B cell (primary cell): ENCODE results near the gene MICU1. TPM values are rescaled to one million over a fixed set of nuclear protein-coding genes. Genes with fewer than 3 reads are reported as not detected.

Experiments used
- ATAC-seq: fragments of 200-7000 bp; cut with Tn5 transposase; one replicate; pipeline ENCODE4 v1.10.0; 2021; ENCODE audit warnings: low read depth, mild to moderate bottlenecking, moderate number of reproducible peaks, moderate library complexity
- CTCF ChIA-PET: fragments of 350-600 bp; sonication (Branson Sonifier 250); formaldehyde crosslinking; loops from one replicate; lab custom pipeline; 2021; ENCODE audit warnings: antibody characterized with exemption, inconsistent platforms; lab: Charles Lee
- POLR2A ChIA-PET: fragments of 350-600 bp; sonication (Branson Sonifier 250); formaldehyde crosslinking; loops from one replicate; lab custom pipeline; 2021; ENCODE audit warnings: antibody characterized with exemption; lab: Charles Lee
- DNase-seq: peaks from one replicate; pipeline ENCODE4 v3.0.0; 2013
- H2AFZ ChIP-seq: 2 replicates; pipeline ENCODE4 v1.6.1; 2012; ENCODE audit warnings: mild to moderate bottlenecking, low read depth, low read length; ENCODE audit not compliant: insufficient read depth, poor library complexity, severe bottlenecking
- H3K27ac ChIP-seq, 2 donors: 1 replicate in 1 of 2; 2 replicates in 1 of 2; pipeline ENCODE4 v1.5.1; 2012 to 2013; ENCODE audit warnings: low read length in 2 of 2, mild to moderate bottlenecking in 2 of 2, moderate library complexity in 1 of 2
- H3K27me3 ChIP-seq, 4 experiments: fragments of 200-600 bp in 1 of 4; sonication (generic) in 1 of 4; replicated peaks in 1 of 4; 1 replicate in 2 of 4; 2 replicates in 2 of 4; pipeline versions ENCODE4 v1.6.1 to v1.7.0; 2013 to 2016; ENCODE audit warnings: low read length in 3 of 4, mild to moderate bottlenecking in 2 of 4, mixed read lengths in 1 of 4, moderate library complexity in 1 of 4; ENCODE audit not compliant: insufficient read depth in 4 of 4, control insufficient read depth in 3 of 4; ENCODE audit errors: control extremely low read depth in 1 of 4
- H3K36me3 ChIP-seq, 2 experiments: replicated peaks in 1 of 2; 1 replicate in 1 of 2; 2 replicates in 1 of 2; pipeline versions ENCODE4 v1.6.1 to v1.7.1; 2013; ENCODE audit warnings: low read length in 1 of 2; ENCODE audit not compliant: insufficient read depth in 2 of 2, control insufficient read depth in 1 of 2; ENCODE audit errors: control extremely low read depth in 1 of 2, extremely low read depth in 1 of 2
- H3K4me1 ChIP-seq, 2 donors: fragments of 200-600 bp in 1 of 2; sonication (generic) in 1 of 2; 1 replicate in 1 of 2; 2 replicates in 1 of 2; pipeline versions ENCODE4 v1.5.1 to v1.6.1; 2013 to 2017; ENCODE audit warnings: low read length in 2 of 2; ENCODE audit not compliant: control insufficient read depth in 2 of 2, insufficient read depth in 2 of 2
- H3K4me2 ChIP-seq: replicated peaks from 2 replicates; pipeline ENCODE3; 2012; ENCODE audit warnings: mild to moderate bottlenecking, low read depth, low read length; ENCODE audit not compliant: poor library complexity, severe bottlenecking
- H3K4me3 ChIP-seq, 5 experiments: fragments of 200-600 bp in 1 of 5; sonication (generic) in 1 of 5; 1 replicate in 3 of 5; 2 replicates in 2 of 5; pipeline versions ENCODE4 v1.5.1 to v1.7.0; 2011 to 2016; ENCODE audit warnings: low read length in 4 of 5, mild to moderate bottlenecking in 4 of 5, low read depth in 2 of 5, control low read depth in 1 of 5, moderate library complexity in 1 of 5; ENCODE audit not compliant: insufficient read depth in 1 of 5; ENCODE audit errors: control extremely low read depth in 1 of 5, extremely low read depth in 1 of 5
- H3K79me2 ChIP-seq: fragments of 200-600 bp; sonication (generic); one replicate; pipeline ENCODE4 v1.6.0; 2016; ENCODE audit warnings: low read length; ENCODE audit not compliant: control insufficient read depth, insufficient read depth
- H3K9ac ChIP-seq: fragments of 200-600 bp; sonication (generic); 2 replicates; pipeline ENCODE4 v1.6.1; 2017; ENCODE audit warnings: mild to moderate bottlenecking, low read length, moderate library complexity
- H3K9me3 ChIP-seq, 3 donors: one replicate each; pipeline versions ENCODE4 v1.6.1 to v1.7.1; 2013; ENCODE audit warnings: low read length in 2 of 3; ENCODE audit not compliant: control insufficient read depth in 2 of 3, insufficient read depth in 1 of 3; ENCODE audit errors: control extremely low read depth in 1 of 3
- H4K20me1 ChIP-seq: 2 replicates; pipeline ENCODE4 v1.6.0; 2012; ENCODE audit warnings: mild to moderate bottlenecking, low read length; ENCODE audit not compliant: insufficient read depth, control insufficient read depth, poor library complexity, severe bottlenecking
- H3K27ac Mint-ChIP-seq: one replicate; pipeline ENCODE4 v1.8.0; 2021; ENCODE audit warnings: mixed read lengths
- H3K27me3 Mint-ChIP-seq: one replicate; pipeline ENCODE4 v1.8.0; 2021; ENCODE audit warnings: mixed read lengths
- H3K4me1 Mint-ChIP-seq: one replicate; pipeline ENCODE4 v1.8.0; 2021; ENCODE audit warnings: mixed read lengths
- H3K4me3 Mint-ChIP-seq: one replicate; pipeline ENCODE4 v1.8.0; 2021; ENCODE audit warnings: mixed read lengths
- H3K9me3 Mint-ChIP-seq: one replicate; pipeline ENCODE4 v1.8.0; 2022; ENCODE audit warnings: mixed read lengths; ENCODE audit not compliant: insufficient read depth
- CTCF ChIP-seq: fragments of 200-600 bp; IDR thresholded peaks from one replicate; pipeline ENCODE4 v1.8.0; 2022; ENCODE audit warnings: antibody characterized with exemption, mild to moderate bottlenecking
- EZH2 ChIP-seq: IDR thresholded peaks from 2 replicates; pipeline ENCODE4 v1.6.1; 2012; ENCODE audit warnings: borderline replicate concordance, low read depth, mild to moderate bottlenecking, moderate library complexity, low read length; ENCODE audit not compliant: insufficient read depth, poor library complexity, severe bottlenecking
- WGBS: methylation state at CpG from one replicate; pipeline ENCODE4 v1.1.5; 2013; ENCODE audit warnings: missing lambda C conversion rate; ENCODE audit not compliant: insufficient coverage; 5-methylcytosine and 5-hydroxymethylcytosine counted together
- intact Hi-C: fragments of 100-400 bp; cut with micrococcal nuclease; formaldehyde crosslinking; loops from one replicate; pipeline ENCODE4 v1.10.0; 2022
- polyA plus RNA-seq: library from polyadenylated mRNA; depleted of rRNA; stranded (reverse); fragments of >200 nt; gene quantifications from 2 replicates; pipeline ENCODE4 v1.2.3, GENCODE V29; 2012
- total RNA-seq, 2 donors: library from RNA; stranded (reverse); fragments of 120-200 nt in 1 of 2; gene quantifications; 1 replicate in 1 of 2; 2 replicates in 1 of 2; pipeline versions ENCODE4 v1.2.3 to v1.2.4, GENCODE V29; 2013 to 2022

MICU1 gene
- total and polyA plus RNA-seq, 2 donors (not counting 1 experiment from before 2014, with no cell fraction given): 12.0 to 34.7 TPM

- Histone ChIP-seq H3K4me3 (no peak overlapping the region), H3K79me2 (no peaks in the 10 kb centered on the region), H3K27me3 (no peaks in the 10 kb centered on the region), H3K36me3 (no peaks in the 10 kb centered on the region), H4K20me1 (no peaks in the 10 kb centered on the region), H3K27ac (no peak overlapping the region), H3K9me3 (no peaks in the 10 kb centered on the region), H3K9ac (no peak overlapping the region), H3K4me1 (no peaks in the 10 kb centered on the region), H3K4me2 (no peak overlapping the region), H2AFZ (no peak overlapping the region)
- ATAC-seq (no peak), DNase-seq (no peak)
- H3K4me3 Mint-ChIP-seq: no peak overlapping the region
- ChIA-PET CTCF (no interaction called here), POLR2A (no interaction called here)
- no peaks in the 10 kb centered on the region for H3K27me3 Mint-ChIP-seq
- no peaks in the 10 kb centered on the region for H3K9me3 Mint-ChIP-seq
- no peaks in the 10 kb centered on the region for H3K4me1 Mint-ChIP-seq
- intact Hi-C loops: no loop called here
- TF ChIP-seq CTCF: no peak
- no peak for TF ChIP-seq EZH2
- H3K27ac Mint-ChIP-seq: no peak overlapping the region
These were observed 100.2 kb downstream of the MICU1 start for GRCh38 chr10:72525689-72526088.

- Histone ChIP-seq H3K9ac (no peak overlapping the region), H3K9me3 (no peaks in the 10 kb centered on the region), H4K20me1 (no peaks in the 10 kb centered on the region), H3K79me2 (no peaks in the 10 kb centered on the region), H3K4me1 (no peaks in the 10 kb centered on the region), H3K4me2 (no peak overlapping the region), H2AFZ (no peak overlapping the region), H3K4me3 (no peak overlapping the region), H3K36me3 (no peaks in the 10 kb centered on the region), H3K27me3 (no peaks in the 10 kb centered on the region), H3K27ac (no peak overlapping the region)
- DNase-seq (no peak), ATAC-seq (no peak)
- intact Hi-C loops: no loop called here
- ChIA-PET POLR2A (no interaction called here), CTCF (no interaction called here)
- Mint-ChIP-seq H3K4me3 (no peak overlapping the region), H3K27ac (no peak overlapping the region), H3K9me3 (no peaks in the 10 kb centered on the region), H3K27me3 (no peaks in the 10 kb centered on the region), H3K4me1 (no peaks in the 10 kb centered on the region)
- WGBS: 100% methylated on average over 2 of the region's 5 CpGs
- no peak for TF ChIP-seq EZH2
- no peak for TF ChIP-seq CTCF
These were observed 100.6 kb downstream of the MICU1 start for GRCh38 chr10:72525277-72525676.
